ENCODE data around the gene LOXL1.
A peak's percentile ranks its signal among the peaks of the same experiment; 100 is the strongest.
"Not testable (repeated sequence)": the region's sequence is repeated elsewhere in the genome, so short reads cannot be mapped to it uniquely, and the experiment has no call there.

LOXL1 gene

GRCh38 chr15:73938516-73938915 is 12.3 kb downstream of the LOXL1 start:
- DNase-seq (ENCODE audit: low read depth in 2 of 2): not testable (repeated sequence)

DNA sequence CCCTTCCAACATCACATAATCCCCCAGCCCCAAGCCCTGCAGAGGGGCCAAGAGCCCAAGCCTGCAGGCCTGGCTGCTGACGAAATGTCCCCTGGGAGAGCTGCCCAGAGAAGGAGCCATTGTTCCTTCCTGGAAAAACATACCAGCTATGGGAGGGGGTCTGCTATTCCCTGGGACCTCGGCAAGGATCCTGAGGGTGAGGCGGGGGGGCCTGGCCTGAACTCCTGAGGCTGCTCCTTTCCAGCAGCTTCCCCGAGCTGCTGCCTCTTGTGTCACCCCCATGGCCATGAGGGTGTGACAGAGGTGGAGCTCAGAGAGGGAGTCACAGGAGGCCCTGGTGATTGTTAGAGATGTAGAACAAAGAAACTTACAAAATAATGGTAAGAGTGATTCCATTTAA is 12.9 kb downstream of the LOXL1 start:
- no peak for DNase-seq (ENCODE audit: low read depth in 2 of 2)

DNA sequence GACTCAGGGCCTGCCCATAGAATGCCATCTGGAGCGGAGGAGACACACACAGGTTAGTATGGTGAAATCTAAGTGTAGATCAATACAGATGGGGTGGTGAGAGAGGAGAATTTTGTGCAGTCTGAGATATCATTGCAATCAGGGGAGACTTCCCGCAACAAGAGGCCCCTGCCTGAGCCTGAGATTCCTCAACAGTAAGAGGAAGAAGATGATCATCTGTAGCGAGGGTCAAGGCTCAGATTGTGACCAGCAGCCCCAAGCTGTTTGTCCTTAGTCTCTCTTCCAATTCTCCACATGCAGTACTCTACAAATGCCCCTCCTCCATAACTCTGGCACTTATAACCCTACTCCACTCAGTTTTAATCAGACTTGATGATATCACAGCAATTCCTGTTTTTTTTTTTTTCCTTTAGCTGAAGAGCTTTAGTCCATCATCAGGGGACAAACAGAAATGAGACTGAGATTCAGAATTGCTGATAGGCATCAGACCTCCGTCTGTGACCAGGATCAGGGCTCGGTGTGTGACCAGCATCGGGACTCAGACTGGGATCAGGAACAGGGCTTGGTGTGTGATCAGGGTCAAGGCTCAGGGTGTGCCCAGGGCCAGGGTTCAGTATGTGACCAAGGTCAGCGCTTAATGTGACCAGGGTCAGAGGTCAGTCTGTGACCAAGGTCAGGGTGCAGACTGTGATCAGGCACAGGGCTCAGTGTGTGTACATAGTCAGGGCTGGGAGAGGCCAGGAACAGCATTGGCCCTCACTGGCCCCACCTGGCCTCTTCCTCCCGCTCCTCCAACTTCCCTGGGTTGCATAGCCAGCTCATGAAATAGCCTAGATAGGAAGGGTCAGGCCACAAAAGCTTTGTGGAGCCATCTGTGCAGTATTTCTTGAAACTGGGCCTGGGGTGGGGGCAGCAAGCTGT is 14.1 kb downstream of the LOXL1 start:
- no peak for DNase-seq (ENCODE audit: low read depth in 2 of 2)

DNA sequence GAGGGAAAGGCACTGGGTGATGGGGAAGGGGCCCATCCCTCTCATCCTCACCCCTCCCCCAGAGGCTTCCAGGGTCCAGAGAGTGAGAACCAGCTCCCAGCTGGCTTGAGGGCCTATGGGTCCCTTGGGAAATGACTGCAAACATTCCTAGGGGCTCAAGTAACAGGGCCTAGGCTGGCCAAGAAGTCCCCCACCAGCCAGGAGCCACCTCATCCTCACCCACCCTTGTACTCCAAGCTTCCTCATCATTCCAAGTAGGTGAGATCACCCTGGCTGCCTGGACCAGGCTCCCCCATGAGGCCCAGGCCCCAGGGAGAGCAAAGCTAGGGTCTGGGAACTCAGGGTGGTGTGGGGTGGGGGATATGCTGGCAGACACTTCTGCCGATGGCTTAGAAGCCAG is 14.8 kb downstream of the LOXL1 start:
- peak; percentile 91 to 92 for DNase-seq (ENCODE audit: low read depth in 2 of 2)

DNA sequence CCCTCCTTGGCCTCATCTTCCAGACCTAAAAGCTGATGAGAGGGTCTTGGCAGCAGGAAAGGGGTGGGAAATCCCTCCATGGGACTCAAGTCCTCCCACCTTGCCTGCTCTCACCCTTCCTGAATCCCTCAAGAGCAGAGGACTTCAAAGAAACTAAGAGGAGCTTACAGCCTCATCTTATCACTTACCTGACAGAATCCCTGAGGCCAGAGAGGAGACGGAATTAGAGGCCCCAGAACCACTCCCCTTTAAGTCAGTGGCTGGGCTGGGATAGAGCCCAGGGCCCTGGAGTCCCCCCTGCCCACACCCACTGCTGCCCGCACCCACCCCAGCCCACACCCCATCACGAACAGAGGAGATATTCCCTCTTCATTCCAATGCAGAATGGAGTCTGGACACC is 15.2 kb downstream of the LOXL1 start:
- DNase-seq (ENCODE audit: low read depth in 2 of 2): no peak

DNA sequence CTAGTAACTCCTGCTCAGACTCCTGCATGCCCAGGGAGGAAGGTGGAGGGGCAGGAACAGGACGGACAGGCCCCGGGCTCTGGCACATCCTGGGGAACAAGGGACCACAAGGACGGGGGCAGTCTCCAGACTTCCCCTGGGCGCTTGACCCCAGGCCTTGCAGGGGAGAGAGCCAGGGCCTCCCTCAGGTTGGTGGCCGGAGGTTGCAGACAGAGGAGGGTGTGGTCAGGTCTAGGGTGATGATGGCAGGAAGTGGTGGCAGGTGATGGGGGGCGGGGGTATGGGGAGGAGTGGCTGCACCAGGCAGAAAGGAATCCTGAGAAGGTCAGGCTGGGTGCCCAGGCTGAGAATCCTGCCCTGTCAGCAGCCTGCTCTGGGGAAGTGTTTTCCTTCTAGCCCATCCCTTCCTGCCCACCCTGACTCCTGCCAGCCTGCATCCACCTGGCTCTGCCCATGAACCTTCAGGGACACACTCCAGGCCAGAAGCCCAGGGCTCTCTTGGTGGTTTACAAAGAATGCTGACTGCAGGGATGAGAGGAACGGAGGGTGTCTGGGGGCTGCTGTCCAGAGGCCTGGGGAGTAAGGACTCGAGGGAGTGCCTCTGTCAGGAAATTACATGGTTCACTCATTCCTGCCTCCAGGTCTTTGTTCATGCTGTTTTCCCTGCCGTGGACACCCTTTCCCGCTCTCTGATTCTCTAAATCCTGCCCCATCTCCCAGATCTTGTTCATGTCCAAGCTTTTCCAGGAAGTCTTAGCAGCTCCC is 15.8 kb downstream of the LOXL1 start:
- no peak for DNase-seq (ENCODE audit: low read depth in 2 of 2)

GRCh38 chr15:73942751-73943270 is 16.5 kb downstream of the LOXL1 start:
- no peak for DNase-seq (ENCODE audit: low read depth in 2 of 2)

DNA sequence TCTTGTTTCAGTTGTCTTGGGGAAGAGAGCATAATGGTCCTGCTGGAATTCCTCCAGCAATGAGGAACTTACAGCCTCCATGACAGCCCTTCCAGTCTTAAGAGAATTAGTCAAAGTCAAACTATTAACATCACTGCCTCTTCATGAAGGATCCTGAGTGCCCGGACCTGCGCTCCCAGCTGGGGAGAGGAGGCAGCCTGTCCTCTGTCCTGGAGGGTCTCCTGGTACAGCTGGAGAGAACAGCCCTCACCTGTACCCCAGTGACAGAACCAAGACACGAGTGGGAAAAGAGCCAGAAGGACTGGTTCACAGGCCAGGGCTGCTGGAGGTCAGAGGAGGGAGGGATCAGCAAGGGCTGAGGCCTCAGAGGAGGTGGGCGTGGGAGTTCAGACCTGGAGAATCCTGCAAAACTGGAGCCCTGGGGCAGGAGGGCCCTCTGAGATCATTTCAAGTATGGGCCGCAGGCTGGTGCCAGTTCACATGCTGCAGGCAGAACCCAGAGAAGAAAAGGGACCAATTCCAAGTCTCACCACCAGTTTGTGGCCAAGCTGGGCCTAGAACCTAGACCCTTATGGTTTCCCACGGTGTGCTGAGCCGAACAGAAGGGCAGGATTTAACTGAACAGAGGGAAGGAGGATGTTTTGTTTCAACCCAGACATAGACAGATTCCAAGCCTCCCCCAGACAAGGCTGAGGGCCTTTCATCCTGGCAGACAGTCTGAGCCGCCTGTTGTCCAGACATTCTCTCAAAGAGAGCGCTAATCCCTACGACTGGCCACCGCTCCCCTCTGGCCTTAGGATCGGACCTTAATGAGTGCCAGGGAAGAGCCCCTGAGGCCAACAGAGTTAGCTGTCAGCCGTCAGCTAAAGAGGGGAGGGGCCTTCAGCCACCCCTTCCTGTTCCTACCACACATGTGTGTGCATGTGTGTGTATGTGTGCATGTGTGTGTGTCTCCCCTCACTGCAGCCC is 18.2 kb downstream of the LOXL1 start:
- DNase-seq (ENCODE audit: low read depth in 2 of 2): no peak

- DNase-seq (ENCODE audit: low read depth in 2 of 2): no peak
Measured at GRCh38 chr15:73945130-73945508, 18.9 kb downstream of the LOXL1 start.

DNA sequence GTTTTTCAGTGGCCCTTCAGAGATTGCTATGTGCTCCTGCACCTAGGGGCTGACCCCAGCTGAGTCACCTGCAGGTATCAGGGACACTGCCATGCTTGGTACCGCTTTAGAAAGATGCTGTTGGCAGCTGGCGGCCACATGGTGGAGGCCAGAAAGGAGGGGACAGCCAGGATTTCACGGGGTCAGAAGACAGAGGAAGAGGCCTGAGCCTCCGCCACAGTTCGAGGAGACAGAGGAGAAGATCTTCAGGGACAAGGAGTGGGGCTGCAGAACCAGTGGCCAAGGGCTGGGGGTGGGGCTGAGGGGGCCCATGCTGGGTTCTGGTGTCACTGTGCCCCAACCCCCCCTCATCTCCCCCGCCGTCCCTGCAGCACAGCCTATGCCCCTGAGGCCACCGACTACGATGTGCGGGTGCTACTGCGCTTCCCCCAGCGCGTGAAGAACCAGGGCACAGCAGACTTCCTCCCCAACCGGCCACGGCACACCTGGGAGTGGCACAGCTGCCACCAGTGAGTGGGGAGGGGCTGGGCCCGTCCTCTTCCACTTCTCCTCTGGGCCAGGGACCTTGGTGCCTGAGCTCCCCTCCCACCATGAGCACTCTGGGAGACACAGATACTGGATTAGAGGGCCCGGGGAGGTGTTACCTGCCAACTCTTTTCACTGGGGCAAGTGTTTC is 19.9 kb downstream of the LOXL1 start:
- no peak for DNase-seq (ENCODE audit: low read depth in 2 of 2)

DNA sequence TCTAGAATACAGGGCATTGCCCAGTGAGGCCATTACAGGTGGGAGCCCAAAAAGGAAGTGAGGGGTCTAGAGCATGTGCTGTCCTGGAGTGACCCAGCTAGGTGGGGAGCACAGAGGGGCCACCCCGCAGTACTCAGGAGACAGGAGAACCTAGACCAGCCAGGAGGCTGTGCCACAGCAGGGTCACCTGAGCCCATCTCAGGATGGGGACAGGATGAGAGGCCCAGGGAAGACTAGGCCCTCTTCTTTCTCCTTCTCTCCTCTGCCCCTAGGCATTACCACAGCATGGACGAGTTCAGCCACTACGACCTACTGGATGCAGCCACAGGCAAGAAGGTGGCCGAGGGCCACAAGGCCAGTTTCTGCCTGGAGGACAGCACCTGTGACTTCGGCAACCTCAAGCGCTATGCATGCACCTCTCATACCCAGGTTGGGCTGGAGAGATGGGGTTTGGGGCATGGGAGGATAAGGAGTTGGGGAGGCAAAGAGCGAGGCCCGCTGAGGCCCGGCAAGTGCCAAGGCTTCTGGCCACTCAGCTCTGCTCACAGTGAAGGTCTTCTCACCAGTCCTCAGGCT is 20.6 kb downstream of the LOXL1 start:
- no peak for DNase-seq (ENCODE audit: low read depth in 2 of 2)

DNA sequence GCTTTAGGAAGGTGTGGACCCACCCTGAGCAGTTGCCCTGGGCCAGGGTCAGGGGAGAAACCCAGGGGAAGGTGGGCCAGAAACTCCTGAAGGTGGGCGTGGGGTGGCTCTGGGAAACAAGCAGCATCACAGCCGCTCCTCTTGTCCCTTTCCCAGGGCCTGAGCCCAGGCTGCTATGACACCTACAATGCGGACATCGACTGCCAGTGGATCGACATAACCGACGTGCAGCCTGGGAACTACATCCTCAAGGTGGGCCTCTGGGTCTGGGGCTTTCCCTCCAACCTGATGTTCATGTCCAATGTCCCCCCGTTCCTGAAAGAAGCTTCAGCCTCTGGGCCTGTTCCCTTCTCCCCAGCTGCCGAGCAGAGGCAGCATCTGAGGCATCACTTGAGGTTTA is 21.4 kb downstream of the LOXL1 start:
- DNase-seq (ENCODE audit: low read depth in 2 of 2): no peak

DNA sequence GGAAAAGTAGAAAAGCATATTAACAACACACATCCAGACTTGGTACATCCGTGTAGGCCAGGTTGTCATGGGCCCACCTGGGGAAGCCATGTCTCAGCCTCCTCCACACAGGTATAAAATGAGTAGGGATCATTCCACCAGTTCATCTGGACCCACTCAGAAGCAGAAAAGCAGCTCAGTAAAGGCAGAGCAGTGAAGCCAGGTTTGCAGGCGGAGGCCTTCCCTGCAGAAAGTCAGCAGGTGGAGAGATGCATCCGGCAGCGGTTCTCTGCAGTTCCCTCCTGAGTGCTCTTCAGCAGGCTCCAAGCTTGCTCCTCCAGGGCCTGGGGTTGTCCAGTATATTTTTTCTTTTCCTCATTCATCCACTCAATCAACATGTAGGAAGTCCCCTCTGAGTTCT is 22.1 kb downstream of the LOXL1 start:
- no peak for DNase-seq (ENCODE audit: low read depth in 2 of 2)

- DNase-seq (ENCODE audit: low read depth in 2 of 2): no peak
Measured at GRCh38 chr15:73948982-73949381, 22.7 kb downstream of the LOXL1 start.

- DNase-seq (ENCODE audit: low read depth in 2 of 2): no peak
Measured at GRCh38 chr15:73949496-73949895, 23.2 kb downstream of the LOXL1 start.

DNA sequence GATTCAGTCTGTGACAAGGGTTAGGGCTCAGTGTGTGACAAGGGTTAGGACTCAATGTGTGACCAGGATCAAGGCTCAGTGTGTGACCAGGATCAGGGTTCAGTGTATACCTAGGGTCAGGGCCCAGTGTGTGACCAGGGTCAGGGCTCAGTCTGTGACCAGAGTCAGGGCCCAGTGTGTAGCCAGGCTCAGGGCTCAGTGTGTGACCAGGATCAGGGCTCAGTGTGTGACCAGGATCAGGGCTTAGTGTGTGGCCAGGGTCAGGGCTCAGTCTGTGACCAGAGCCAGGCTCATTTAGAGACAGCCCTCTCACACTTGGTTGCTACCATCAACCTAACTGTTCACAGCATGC is 24.2 kb downstream of the LOXL1 start:
- DNase-seq (ENCODE audit: low read depth in 2 of 2): no peak

DNA sequence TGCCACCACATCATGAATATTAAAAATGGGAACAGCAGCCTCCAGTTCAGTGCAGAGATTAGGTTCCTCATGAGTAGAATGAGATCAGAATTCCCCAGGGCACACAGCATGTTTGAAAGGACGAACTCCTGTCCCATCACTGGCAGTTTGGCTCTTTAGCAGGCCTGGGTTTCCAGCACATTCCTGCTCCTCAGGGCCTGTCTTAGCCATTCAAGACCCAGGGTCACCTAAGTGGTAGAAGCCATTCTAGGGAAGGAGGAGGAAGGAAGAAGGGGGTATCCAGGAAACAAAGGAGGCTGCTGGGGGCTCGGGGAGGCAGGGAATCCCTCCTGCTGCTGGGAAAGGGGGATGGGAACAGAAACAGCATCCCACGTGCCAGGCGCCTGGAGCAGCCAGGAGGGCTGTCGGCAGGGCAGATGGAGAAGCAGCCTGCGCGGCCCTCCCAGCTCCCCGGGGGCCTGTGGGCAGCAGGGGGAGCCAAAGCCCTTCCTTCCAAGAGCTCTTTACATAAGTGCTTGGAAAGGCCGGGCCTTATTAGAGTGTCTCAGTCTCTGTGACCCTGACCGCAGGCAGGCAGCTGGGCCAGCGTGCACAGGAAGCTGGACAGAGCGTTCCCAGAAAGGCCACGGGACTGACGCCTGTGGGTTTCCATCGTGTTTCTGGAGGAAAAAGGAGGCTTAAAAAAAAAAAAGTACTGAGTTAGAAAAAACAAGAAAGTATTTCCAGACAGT is 24.7 kb downstream of the LOXL1 start:
- peak; percentile 70 to 79 for DNase-seq (ENCODE audit: low read depth in 2 of 2)

DNA sequence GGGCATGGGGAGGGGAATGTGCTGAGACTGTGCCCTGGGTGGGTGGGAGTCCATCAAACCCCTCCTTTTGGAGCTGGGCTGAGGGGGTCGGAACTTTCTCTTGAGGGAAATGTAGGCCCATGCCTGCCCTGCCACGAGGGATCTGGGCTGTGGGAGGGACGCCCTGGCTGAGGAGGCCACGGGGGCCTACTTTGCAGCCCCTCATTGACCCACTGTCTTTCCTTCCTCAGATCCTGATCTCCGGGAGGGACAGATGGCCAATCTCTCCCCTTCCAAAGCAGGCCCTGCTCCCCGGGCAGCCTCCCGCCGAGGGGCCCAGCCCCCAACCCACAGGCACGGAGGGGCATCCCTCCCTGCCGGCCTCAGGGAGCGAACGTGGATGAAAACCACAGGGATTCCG is 25.3 kb downstream of the LOXL1 start:
- no peak for DNase-seq (ENCODE audit: low read depth in 2 of 2)

DNA sequence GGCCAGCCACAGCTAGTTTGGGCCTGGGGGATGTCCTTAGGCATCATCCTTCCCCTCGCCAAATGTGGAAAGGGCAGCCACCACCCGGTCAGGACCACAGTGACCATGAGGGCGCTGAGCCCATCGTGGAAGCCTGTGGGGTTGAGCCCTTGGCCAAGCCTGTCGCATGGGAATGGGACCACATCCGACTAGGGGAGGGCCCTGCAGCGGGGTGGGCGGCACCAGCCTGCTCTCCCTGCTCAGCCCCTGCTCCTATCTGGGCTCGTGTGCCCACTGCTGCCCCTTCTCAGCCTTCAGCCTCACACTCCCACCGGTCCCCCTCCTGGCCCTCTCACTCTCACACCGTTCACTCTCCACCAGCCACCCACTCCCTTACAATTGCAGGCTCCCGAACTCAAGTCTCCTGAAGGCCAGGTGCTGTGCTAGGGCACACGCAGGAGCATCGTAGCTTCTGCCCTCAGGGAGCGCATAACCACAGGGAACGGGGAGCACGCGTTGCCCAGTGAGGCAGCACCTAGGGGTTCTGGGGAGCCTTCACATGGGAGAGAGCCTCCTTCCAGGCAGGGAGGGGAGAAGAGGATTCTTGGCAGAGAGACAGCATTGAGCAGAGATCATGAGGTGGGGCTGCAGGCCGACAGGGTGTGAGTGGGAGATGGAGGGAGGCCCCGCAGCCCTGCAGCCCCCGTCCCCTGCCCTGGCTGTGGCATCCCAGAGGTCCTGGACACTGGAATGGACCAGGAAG is 26.1 kb downstream of the LOXL1 start:
- DNase-seq (ENCODE audit: low read depth in 2 of 2): no peak

Data from fibroblast of skin of left biceps (primary cell).